ENCODE results near the gene FPGS.

DNA sequence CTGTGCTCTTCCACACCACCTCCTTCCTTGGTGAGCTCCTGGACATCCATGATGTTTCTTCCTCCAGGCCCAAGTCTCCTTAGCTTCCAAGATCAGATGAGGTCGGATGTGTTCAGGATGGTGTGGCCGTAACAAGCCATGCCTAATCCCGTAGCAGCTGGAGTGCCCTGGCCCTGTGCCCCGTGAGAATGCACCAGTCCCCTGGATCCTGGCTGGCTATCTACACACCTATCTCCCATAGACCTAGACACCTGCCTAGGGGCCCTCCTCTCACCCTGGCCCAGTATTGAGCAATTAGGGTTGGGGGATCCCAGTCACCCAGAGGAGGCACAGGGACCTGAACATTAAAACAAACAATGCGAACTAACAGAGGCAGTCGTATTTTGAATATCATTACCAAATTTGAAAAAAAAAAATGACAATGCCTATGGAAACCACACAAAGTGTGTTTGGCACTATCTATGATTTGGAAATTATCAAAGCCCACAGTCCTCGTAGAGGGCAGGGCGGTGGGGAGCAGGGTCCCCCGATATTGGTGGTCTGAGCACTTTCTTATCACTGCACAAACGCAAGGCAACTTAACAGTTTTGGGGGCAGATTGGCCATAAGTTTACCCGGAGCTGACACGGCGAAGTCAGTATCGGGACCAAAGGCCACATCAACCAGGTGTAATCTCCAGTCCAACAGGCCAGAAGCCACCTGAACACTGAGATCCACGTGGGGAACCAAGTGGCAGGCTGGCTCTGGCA, 38.6 kb downstream of the FPGS start:
- TF ChIP-seq CTCF (IDR thresholded peaks at IDR 0.05), result no peak
- TF ChIP-seq POLR2A (IDR thresholded peaks at IDR 0.05), result no peak

All from prostate gland (tissue), 2 donors.